Spleen (tissue), 7 donors: ENCODE data around the gene TLE4.

ENCODE experiments used
- CTCF ChIP-seq, 11 experiments: fragments of 200-600 bp in 7 of 11; fragments of 450-650 bp in 4 of 11; sonication (generic) in 4 of 11; IDR thresholded peaks in 8 of 11; conservative IDR thresholded peaks in 3 of 11; 1 replicate in 7 of 11; 2 replicates in 4 of 11; pipeline versions ENCODE4 v1.4.0 to v1.8.0; 2016 to 2021; ENCODE audit warnings: antibody characterized with exemption in 11 of 11, inconsistent platforms in 4 of 11, mild to moderate bottlenecking in 1 of 11
- POLR2AphosphoS5 ChIP-seq, 3 donors: sonication (generic); formaldehyde crosslinking; IDR thresholded peaks; one replicate each; pipeline ENCODE4 v1.5.1; 2017; ENCODE audit warnings: antibody characterized with exemption in 3 of 3
- donor health status: DM: no; HTN: no; CAD: no; lungs with moderate emphysema.
- donor health status: DM: no; HTN: no; CAD: no.
- donor health status: DM: no; HTN: no; CAD: no.

- TF ChIP-seq CTCF (IDR thresholded peaks at IDR 0.05 in 8 of 11, conservative IDR thresholded peaks at IDR 0.05 in 3 of 11) (no peak), POLR2AphosphoS5 (IDR thresholded peaks at IDR 0.05) (no peak)
Measured at GRCh38 chr9:79661886-79662536, 90.2 kb downstream of the TLE4 start.
